ENCODE results near the gene MT1X. TPM values are rescaled to one million over a fixed set of nuclear protein-coding genes. Genes with fewer than 3 reads are reported as not detected.

Gene MT1X
- total and polyA plus RNA-seq, 2 of the 13 experiments (the other 11 are each of a cell fraction or from before 2014, with no cell fraction given): 19.7 to 288 TPM

- TF ChIP-seq PREB (CRISPR knock-in tag; IDR thresholded peaks at IDR 0.05) (no peak), JUNB (CRISPR knock-in tag; IDR thresholded peaks at IDR 0.05; ENCODE audit: borderline replicate concordance) (no peak), PAXIP1 (CRISPR knock-in tag; conservative IDR thresholded peaks at IDR 0.05) (no peak), FOXO1 (CRISPR knock-in tag; IDR thresholded peaks at IDR 0.05) (no peak), ZNF350 (CRISPR knock-in tag; IDR thresholded peaks at IDR 0.05; ENCODE audit: borderline replicate concordance, low read depth) (no peak), ZNF678 (CRISPR knock-in tag; IDR thresholded peaks at IDR 0.05) (no peak), ZNF33B (CRISPR knock-in tag; IDR thresholded peaks at IDR 0.05) (no peak)
- TF ChIP-seq, protein P1, sequence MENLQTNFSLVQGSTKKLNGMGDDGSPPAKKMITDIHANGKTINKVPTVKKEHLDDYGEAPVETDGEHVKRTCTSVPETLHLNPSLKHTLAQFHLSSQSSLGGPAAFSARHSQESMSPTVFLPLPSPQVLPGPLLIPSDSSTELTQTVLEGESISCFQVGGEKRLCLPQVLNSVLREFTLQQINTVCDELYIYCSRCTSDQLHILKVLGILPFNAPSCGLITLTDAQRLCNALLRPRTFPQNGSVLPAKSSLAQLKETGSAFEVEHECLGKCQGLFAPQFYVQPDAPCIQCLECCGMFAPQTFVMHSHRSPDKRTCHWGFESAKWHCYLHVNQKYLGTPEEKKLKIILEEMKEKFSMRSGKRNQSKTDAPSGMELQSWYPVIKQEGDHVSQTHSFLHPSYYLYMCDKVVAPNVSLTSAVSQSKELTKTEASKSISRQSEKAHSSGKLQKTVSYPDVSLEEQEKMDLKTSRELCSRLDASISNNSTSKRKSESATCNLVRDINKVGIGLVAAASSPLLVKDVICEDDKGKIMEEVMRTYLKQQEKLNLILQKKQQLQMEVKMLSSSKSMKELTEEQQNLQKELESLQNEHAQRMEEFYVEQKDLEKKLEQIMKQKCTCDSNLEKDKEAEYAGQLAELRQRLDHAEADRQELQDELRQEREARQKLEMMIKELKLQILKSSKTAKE (CRISPR knock-in tag; IDR thresholded peaks at IDR 0.05; ENCODE audit: borderline replicate concordance): no peak
Measured at GRCh38 chr16:56675685-56676210, 6.5 kb upstream of the MT1X start (continued).

All from HepG2 (cell line).